CD4-positive, alpha-beta T cell treated with Interleukin-17A for 4 hours (primary cell): ENCODE measurements around the gene DSE.

ENCODE experiments used
- DNase-seq: peaks from one replicate; pipeline ENCODE4 v3.0.0-alpha.2; 2020; ENCODE audit warnings: mixed read lengths

Gene DSE

GRCh38 chr6:116450185-116450710 lies 79.5 kb downstream of the DSE start:
- DNase-seq: no peak

GRCh38 chr6:116450769-116451740 lies 80.3 kb downstream of the DSE start:
- DNase-seq: no peak

- DNase-seq: no peak
Measured at GRCh38 chr6:116451916-116452315, 81.2 kb downstream of the DSE start.

- DNase-seq: no peak
Measured at GRCh38 chr6:116452531-116452930, 81.8 kb downstream of the DSE start.

GRCh38 chr6:116456106-116456505 lies 85.4 kb downstream of the DSE start:
- DNase-seq: no peak

- DNase-seq: no peak
Measured at GRCh38 chr6:116456927-116457326, 86.2 kb downstream of the DSE start.

- DNase-seq: no peak
Measured at GRCh38 chr6:116458264-116458663, 87.5 kb downstream of the DSE start.

- no peak for DNase-seq
Measured at GRCh38 chr6:116459927-116460326, 89.2 kb downstream of the DSE start.

GRCh38 chr6:116461331-116461931 lies 90.7 kb downstream of the DSE start, which contains the start of gene CALHM6:
Gene CALHM6, plus strand, starts transcription at chr6:116461375. Its CDS starts 555 bp downstream, at chr6:116461930.
- DNase-seq: no peak

GRCh38 chr6:116461932-116462885 lies 91.5 kb downstream of the DSE start:
- peak; percentile 61 for DNase-seq

GRCh38 chr6:116463301-116463700 lies 92.6 kb downstream of the DSE start:
- no peak for DNase-seq

GRCh38 chr6:116465246-116465645 lies 94.5 kb downstream of the DSE start:
- DNase-seq: no peak

- DNase-seq: no peak
Measured at GRCh38 chr6:116467096-116467495, 96.3 kb downstream of the DSE start.

- no peak for DNase-seq
Measured at GRCh38 chr6:116467514-116467913, 96.8 kb downstream of the DSE start.

GRCh38 chr6:116468293-116468692 lies 97.5 kb downstream of the DSE start:
- DNase-seq: no peak

GRCh38 chr6:116471531-116471930 lies 100.8 kb downstream of the DSE start:
- DNase-seq: no peak

GRCh38 chr6:116472706-116473105 lies 102.0 kb downstream of the DSE start:
- DNase-seq: no peak

- DNase-seq: no peak
Measured at GRCh38 chr6:116475141-116475540, 104.4 kb downstream of the DSE start.

- DNase-seq: peak; percentile 11
Measured at GRCh38 chr6:116476002-116476678, 105.4 kb downstream of the DSE start.

GRCh38 chr6:116482780-116483179 lies 112.0 kb downstream of the DSE start:
- DNase-seq: no peak

GRCh38 chr6:116483616-116484015 lies 112.9 kb downstream of the DSE start:
- DNase-seq: no peak

- DNase-seq: no peak
Measured at GRCh38 chr6:116485559-116486184, 114.9 kb downstream of the DSE start.
